Spleen (tissue), 7 donors: ENCODE results near the gene KLK15.

ENCODE experiments used
- POLR2AphosphoS5 ChIP-seq, 3 donors: sonication (generic); formaldehyde crosslinking; IDR thresholded peaks; one replicate each; pipeline ENCODE4 v1.5.1; 2017; ENCODE audit warnings: antibody characterized with exemption in 3 of 3
- TF ChIP-seq, protein P1 (sequence below), 11 experiments: fragments of 200-600 bp in 7 of 11; fragments of 450-650 bp in 4 of 11; sonication (generic) in 4 of 11; IDR thresholded peaks in 8 of 11; conservative IDR thresholded peaks in 3 of 11; 1 replicate in 7 of 11; 2 replicates in 4 of 11; pipeline versions ENCODE4 v1.4.0 to v1.8.0; 2016 to 2021; ENCODE audit warnings: antibody characterized with exemption in 11 of 11, inconsistent platforms in 4 of 11, mild to moderate bottlenecking in 1 of 11
- donor health status: DM: no; HTN: no; CAD: no; lungs with moderate emphysema.
- donor health status: DM: no; HTN: no; CAD: no.
- donor health status: DM: no; HTN: no; CAD: no.

DNA sequence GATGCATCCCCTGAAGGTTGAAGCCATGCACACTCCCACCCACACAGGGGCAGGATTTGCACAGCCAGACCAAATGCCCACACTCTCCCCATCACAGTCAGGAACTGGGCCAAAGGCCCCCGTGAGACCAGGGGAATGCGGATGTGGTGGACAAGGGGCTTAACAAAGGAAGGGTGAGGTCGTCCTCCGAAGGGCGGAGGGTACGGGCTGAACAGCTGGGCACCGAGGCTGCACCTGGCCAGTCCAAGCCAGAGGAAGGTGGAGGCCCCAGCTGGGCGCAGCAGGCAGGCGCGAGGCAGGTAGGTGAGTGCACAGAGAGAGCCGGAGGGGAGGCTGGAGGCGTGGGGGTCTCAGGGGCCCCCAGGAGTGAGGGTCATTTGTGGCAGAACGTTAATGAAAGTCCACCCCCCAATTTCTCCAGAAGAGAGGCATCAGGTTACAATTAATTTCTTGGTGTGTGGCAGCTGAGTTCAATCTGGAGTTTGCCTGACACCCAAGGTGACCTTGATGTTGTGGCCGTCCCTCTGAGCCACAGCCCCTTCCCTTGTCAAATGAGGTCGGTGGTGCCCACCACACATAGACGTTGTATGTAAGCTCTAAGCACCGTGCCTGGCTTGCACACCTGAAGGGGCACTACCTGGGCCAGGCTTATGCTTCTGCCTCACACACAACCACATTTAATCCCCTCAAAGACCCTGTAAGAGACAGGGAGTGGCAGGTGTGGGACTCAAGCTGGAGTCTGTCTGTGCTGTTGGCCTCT is 2.9 kb downstream of the KLK15 start:
- TF ChIP-seq, protein P1, sequence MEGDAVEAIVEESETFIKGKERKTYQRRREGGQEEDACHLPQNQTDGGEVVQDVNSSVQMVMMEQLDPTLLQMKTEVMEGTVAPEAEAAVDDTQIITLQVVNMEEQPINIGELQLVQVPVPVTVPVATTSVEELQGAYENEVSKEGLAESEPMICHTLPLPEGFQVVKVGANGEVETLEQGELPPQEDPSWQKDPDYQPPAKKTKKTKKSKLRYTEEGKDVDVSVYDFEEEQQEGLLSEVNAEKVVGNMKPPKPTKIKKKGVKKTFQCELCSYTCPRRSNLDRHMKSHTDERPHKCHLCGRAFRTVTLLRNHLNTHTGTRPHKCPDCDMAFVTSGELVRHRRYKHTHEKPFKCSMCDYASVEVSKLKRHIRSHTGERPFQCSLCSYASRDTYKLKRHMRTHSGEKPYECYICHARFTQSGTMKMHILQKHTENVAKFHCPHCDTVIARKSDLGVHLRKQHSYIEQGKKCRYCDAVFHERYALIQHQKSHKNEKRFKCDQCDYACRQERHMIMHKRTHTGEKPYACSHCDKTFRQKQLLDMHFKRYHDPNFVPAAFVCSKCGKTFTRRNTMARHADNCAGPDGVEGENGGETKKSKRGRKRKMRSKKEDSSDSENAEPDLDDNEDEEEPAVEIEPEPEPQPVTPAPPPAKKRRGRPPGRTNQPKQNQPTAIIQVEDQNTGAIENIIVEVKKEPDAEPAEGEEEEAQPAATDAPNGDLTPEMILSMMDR (IDR thresholded peaks at IDR 0.05 in 8 of 11, conservative IDR thresholded peaks at IDR 0.05 in 3 of 11), result no peak
- no peak for TF ChIP-seq POLR2AphosphoS5 (IDR thresholded peaks at IDR 0.05)
